Endothelial cell of umbilical vein (primary cell): ENCODE measurements around the gene ANK2. TPM values are rescaled to one million over a fixed set of nuclear protein-coding genes. Genes with fewer than 3 reads are reported as not detected.

ENCODE experiments used
- BruUV-seq: library from RNA; stranded (reverse); fragments of 400-500 nt; replicated peaks from 2 replicates; lab custom pipeline; 2021; lab: Mats Ljungman, UMichigan
- CTCF ChIA-PET: fragments of 300-600, 350-600 bp; sonication (Branson Sonifier 250); formaldehyde crosslinking; loops from one replicate; lab custom pipeline; 2021; ENCODE audit warnings: antibody characterized with exemption, inconsistent platforms; lab: Charles Lee
- POLR2A ChIA-PET: fragments of 300-600, 350-600 bp; sonication (Branson Sonifier 250); formaldehyde crosslinking; loops from one replicate; lab custom pipeline; 2021; ENCODE audit warnings: antibody characterized with exemption, inconsistent platforms; lab: Charles Lee
- DNase-seq: peaks from one replicate; pipeline ENCODE4 v3.0.0-alpha.2; 2011; ENCODE audit warnings: low read depth, low spot score
- FAIRE-seq: peaks from 2 replicates; lab custom pipeline; 2011; peaks lifted over from hg19 to GRCh38; lab: Jason Lieb, UNC
- H2AFZ ChIP-seq: 2 replicates; pipeline ENCODE4 v1.6.0; 2012; ENCODE audit warnings: low read depth, low read length, control low read depth, inconsistent platforms
- H3K27ac ChIP-seq: 2 replicates; pipeline ENCODE4 v1.5.1; 2011; ENCODE audit warnings: low read depth, mild to moderate bottlenecking, control low read depth, low read length, moderate library complexity; ENCODE audit not compliant: insufficient read depth
- H3K27me3 ChIP-seq, 2 experiments: 2 replicates each; pipeline versions ENCODE4 v1.6.0 to v1.6.1; 2011; ENCODE audit warnings: low read length in 2 of 2, mixed read lengths in 1 of 2; ENCODE audit not compliant: control insufficient read depth in 2 of 2, insufficient read depth in 2 of 2
- H3K36me3 ChIP-seq, 2 experiments: 2 replicates in 1 of 2; 3 replicates in 1 of 2; pipeline ENCODE4 v1.5.1; 2011; ENCODE audit warnings: low read length in 2 of 2, mild to moderate bottlenecking in 1 of 2, moderate library complexity in 1 of 2; ENCODE audit not compliant: control insufficient read depth in 2 of 2, insufficient read depth in 2 of 2; ENCODE audit errors: extremely low read depth in 1 of 2
- H3K4me1 ChIP-seq: 3 replicates; pipeline ENCODE4 v1.5.1; 2011; ENCODE audit warnings: mild to moderate bottlenecking, low read length; ENCODE audit not compliant: control insufficient read depth, insufficient read depth; ENCODE audit errors: extremely low read depth
- H3K4me2 ChIP-seq: 2 replicates; pipeline ENCODE4 v1.6.1; 2011; ENCODE audit warnings: low read length, control low read depth, mixed read lengths; ENCODE audit not compliant: insufficient read depth
- H3K4me3 ChIP-seq, 3 experiments: fragments of 200-600 bp in 1 of 3; sonication (generic), shearing (Covaris generic) in 1 of 3; replicated peaks in 1 of 3; 2 replicates each; pipeline ENCODE4 v1.5.1; 2011 to 2016; ENCODE audit warnings: control low read depth in 3 of 3, low read length in 3 of 3, mild to moderate bottlenecking in 2 of 3, inconsistent platforms in 1 of 3, low read depth in 1 of 3, moderate library complexity in 1 of 3; ENCODE audit not compliant: insufficient read depth in 1 of 3
- H3K79me2 ChIP-seq: 2 replicates; pipeline ENCODE4 v1.6.0; 2012; ENCODE audit warnings: low read length, inconsistent platforms; ENCODE audit not compliant: control insufficient read depth, insufficient read depth
- H3K9ac ChIP-seq: replicated peaks from 2 replicates; pipeline ENCODE3; 2011; ENCODE audit warnings: low read length, control low read depth; ENCODE audit not compliant: insufficient read depth; ENCODE audit errors: extremely low read depth
- H3K9me1 ChIP-seq: replicated peaks from 3 replicates; pipeline ENCODE4 v1.6.0; 2011; ENCODE audit warnings: mild to moderate bottlenecking, low read length; ENCODE audit not compliant: control insufficient read depth, insufficient read depth; ENCODE audit errors: extremely low read depth
- H3K9me3 ChIP-seq: replicated peaks from 2 replicates; pipeline ENCODE4 v1.5.1; 2012; ENCODE audit warnings: low read length, inconsistent platforms; ENCODE audit not compliant: control insufficient read depth, insufficient read depth
- H4K20me1 ChIP-seq: replicated peaks from 2 replicates; pipeline ENCODE3; 2011; ENCODE audit warnings: mild to moderate bottlenecking, low read length; ENCODE audit not compliant: control insufficient read depth, insufficient read depth; ENCODE audit errors: extremely low read depth
- EZH2 ChIP-seq: IDR thresholded peaks from 2 replicates; pipeline ENCODE4 v1.6.1; 2012; ENCODE audit warnings: borderline replicate concordance, low read depth, mild to moderate bottlenecking, moderate library complexity, low read length, inconsistent platforms; ENCODE audit not compliant: severe bottlenecking
- FOS ChIP-seq: IDR thresholded peaks from 2 replicates; pipeline ENCODE4 v1.6.1; 2011; ENCODE audit warnings: mild to moderate bottlenecking, low read length, moderate library complexity, borderline replicate concordance; ENCODE audit not compliant: insufficient read depth
- GATA2 ChIP-seq: IDR thresholded peaks from 2 replicates; pipeline ENCODE4 v1.7.0; 2011; ENCODE audit warnings: low read depth, mild to moderate bottlenecking, moderate library complexity, mixed read lengths, low read length; ENCODE audit not compliant: insufficient read length, insufficient read depth
- JUN ChIP-seq: IDR thresholded peaks from 2 replicates; pipeline ENCODE4 v1.6.1; 2011; ENCODE audit warnings: borderline replicate concordance, low read depth; ENCODE audit not compliant: insufficient read length, insufficient read depth
- MAX ChIP-seq: IDR thresholded peaks from 2 replicates; pipeline ENCODE4 v1.6.1; 2011; ENCODE audit not compliant: insufficient read depth, insufficient read length
- MYC ChIP-seq: IDR thresholded peaks from one replicate; pipeline ENCODE4 v1.6.1; 2011; ENCODE audit warnings: mild to moderate bottlenecking, low read depth, low read length
- POLR2A ChIP-seq: IDR thresholded peaks from 2 replicates; pipeline ENCODE4 v1.6.1; 2012; ENCODE audit warnings: low read depth, mild to moderate bottlenecking, control low read depth, low read length
- POLR2AphosphoS5 ChIP-seq: IDR thresholded peaks from 2 replicates; pipeline ENCODE4 v1.6.1; 2012; ENCODE audit warnings: low read depth, mild to moderate bottlenecking, control low read depth, low read length, moderate library complexity; ENCODE audit not compliant: insufficient read depth
- dilution Hi-C: fragments of 300-500 bp; cut with MboI; formaldehyde crosslinking; loops from one replicate; pipeline ENCODE4 v1.15.0; 2019; ENCODE audit warnings: low sequenced_read_pairs; ENCODE audit not compliant: extremely low pct_ligation_motif_present
- intact Hi-C: fragments of 100-400 bp; cut with micrococcal nuclease; formaldehyde crosslinking; loops from one replicate; pipeline ENCODE4 v1.10.0; 2022
- polyA plus RNA-seq, 4 experiments: library from polyadenylated mRNA; depleted of rRNA in 3 of 4; stranded (reverse) in 3 of 4; unstranded in 1 of 4; fragments of >200 nt; gene quantifications; 2 replicates each; pipeline versions ENCODE4 v1.2.1 to v1.2.3, GENCODE V29; 2011 to 2012; ENCODE audit warnings: missing spikeins in 1 of 4
- total RNA-seq: library from RNA; stranded (reverse); gene quantifications from 2 replicates; pipeline ENCODE4 v1.2.3, GENCODE V29; 2021
- TF ChIP-seq, protein P1 (sequence below), 2 donors: IDR thresholded peaks; 1 replicate in 1 of 2; 2 replicates in 1 of 2; pipeline ENCODE4 v1.5.1; 2011; ENCODE audit warnings: low read length in 2 of 2, mild to moderate bottlenecking in 2 of 2, moderate library complexity in 2 of 2, control low read depth in 1 of 2, inconsistent platforms in 1 of 2, low read depth in 1 of 2; ENCODE audit not compliant: insufficient read depth in 1 of 2; ENCODE audit errors: extremely low read depth in 1 of 2

The ANK2 gene
- total and polyA plus RNA-seq, 2 donors (not counting 3 experiments of a cell fraction or from before 2014, with no cell fraction given), result not detected

DNA sequence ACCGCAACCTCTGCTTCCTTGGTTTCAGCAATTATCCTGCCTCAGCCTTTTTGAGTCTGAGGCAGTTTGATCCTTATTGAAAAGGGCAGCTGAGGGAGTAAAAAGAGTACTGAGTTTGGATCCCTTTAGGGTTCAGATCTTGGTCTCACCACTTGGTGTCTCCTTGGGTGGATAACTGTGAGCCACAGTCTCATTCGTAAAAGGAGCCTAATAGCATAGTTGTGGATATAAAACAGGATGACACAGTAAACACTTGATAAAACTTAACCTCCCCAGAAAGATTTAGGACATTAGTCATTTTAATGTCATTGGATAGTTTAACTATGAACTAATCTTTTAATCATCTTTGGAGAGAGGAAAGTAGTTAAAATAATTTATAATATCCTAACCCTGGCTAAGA is 173.0 kb downstream of the ANK2 start:
- ChIA-PET CTCF (interaction anchor here (1.1 kb wide), 2 partner anchors 10 to 12 kb away, joined by 3 to 4 read pairs; no protein-coding TSS in a partner anchor), POLR2A (no interaction called here)
- Histone ChIP-seq H3K9ac (no peak overlapping the region), H3K27me3 (peaks cover 0 to 4% of the 10 kb centered on the region in 2 experiments), H3K36me3 (no peaks in the 10 kb centered on the region), H3K9me1 (peaks cover 2% of the 10 kb centered on the region), H3K9me3 (no peaks in the 10 kb centered on the region), H3K27ac (no peak overlapping the region), H4K20me1 (no peaks in the 10 kb centered on the region), H3K79me2 (no peaks in the 10 kb centered on the region), H2AFZ (no peak overlapping the region), H3K4me1 (no peaks in the 10 kb centered on the region), H3K4me3 (no peak overlapping the region), H3K4me2 (no peak overlapping the region)
- TF ChIP-seq MAX, result no peak
- TF ChIP-seq, protein P1, sequence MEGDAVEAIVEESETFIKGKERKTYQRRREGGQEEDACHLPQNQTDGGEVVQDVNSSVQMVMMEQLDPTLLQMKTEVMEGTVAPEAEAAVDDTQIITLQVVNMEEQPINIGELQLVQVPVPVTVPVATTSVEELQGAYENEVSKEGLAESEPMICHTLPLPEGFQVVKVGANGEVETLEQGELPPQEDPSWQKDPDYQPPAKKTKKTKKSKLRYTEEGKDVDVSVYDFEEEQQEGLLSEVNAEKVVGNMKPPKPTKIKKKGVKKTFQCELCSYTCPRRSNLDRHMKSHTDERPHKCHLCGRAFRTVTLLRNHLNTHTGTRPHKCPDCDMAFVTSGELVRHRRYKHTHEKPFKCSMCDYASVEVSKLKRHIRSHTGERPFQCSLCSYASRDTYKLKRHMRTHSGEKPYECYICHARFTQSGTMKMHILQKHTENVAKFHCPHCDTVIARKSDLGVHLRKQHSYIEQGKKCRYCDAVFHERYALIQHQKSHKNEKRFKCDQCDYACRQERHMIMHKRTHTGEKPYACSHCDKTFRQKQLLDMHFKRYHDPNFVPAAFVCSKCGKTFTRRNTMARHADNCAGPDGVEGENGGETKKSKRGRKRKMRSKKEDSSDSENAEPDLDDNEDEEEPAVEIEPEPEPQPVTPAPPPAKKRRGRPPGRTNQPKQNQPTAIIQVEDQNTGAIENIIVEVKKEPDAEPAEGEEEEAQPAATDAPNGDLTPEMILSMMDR (IDR thresholded peaks at IDR 0.05; ENCODE audit: extremely low read depth in 1 of 2, insufficient read depth in 1 of 2, low read depth in 1 of 2, low read length in 2 of 2), result no peak
- no peak for TF ChIP-seq MYC
- no peak for TF ChIP-seq JUN
- no peak for TF ChIP-seq EZH2
- DNase-seq (no peak), FAIRE-seq (no peak)
- dilution Hi-C loops (no loop called here), intact Hi-C loops (no loop called here)
- BruUV-seq, result no TSS peak

DNA sequence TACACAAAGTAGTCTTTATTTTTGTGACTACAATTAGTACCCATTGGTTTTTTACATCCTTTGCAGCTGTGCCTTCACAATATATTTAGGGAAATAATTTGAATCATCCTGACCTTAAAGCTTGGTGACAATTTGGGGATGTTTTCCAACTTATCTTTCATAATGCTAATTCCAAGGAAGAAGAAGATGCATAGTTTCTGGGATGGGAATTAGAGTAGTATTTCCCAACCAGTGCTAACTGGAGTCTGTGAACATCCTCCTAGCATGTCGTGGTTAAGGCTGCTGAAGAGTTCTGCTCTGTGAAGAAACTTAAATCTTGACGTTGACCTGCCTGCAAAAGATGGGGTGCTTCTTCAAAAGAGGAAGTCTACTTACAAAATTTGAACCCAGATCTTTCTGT is 173.5 kb downstream of the ANK2 start:
- H3K4me3 ChIP-seq, result no peak overlapping the region
- DNase-seq, result no peak
- intact Hi-C loops, result no loop called here

More for the DNA sequence above, 173.5 kb downstream of the ANK2 start:
- no TSS peak for BruUV-seq
- Histone ChIP-seq H2AFZ (no peak overlapping the region), H3K9me1 (peaks cover 2% of the 10 kb centered on the region), H4K20me1 (no peaks in the 10 kb centered on the region), H3K27me3 (peaks cover 0 to 4% of the 10 kb centered on the region in 2 experiments), H3K79me2 (no peaks in the 10 kb centered on the region), H3K9me3 (no peaks in the 10 kb centered on the region), H3K36me3 (no peaks in the 10 kb centered on the region), H3K27ac (no peak overlapping the region), H3K4me1 (no peaks in the 10 kb centered on the region), H3K9ac (no peak overlapping the region), H3K4me2 (no peak overlapping the region)
- TF ChIP-seq FOS (no peak), MAX (no peak), MYC (no peak), POLR2AphosphoS5 (no peak), POLR2A (no peak), JUN (no peak), EZH2 (no peak), GATA2 (no peak)
- TF ChIP-seq, protein P1 (IDR thresholded peaks at IDR 0.05; ENCODE audit: extremely low read depth in 1 of 2, insufficient read depth in 1 of 2, low read depth in 1 of 2, low read length in 2 of 2), result no peak
- no peak for FAIRE-seq
- CTCF ChIA-PET, result no interaction called here
- POLR2A ChIA-PET, result no interaction called here
- dilution Hi-C loops, result no loop called here
